NCI-H748 (cell line): ENCODE results near the gene HIPK2.

Experiments used
- DNase-seq: peaks from one replicate; lab custom pipeline; 2025; ENCODE audit not compliant: unreplicated experiment; lab: John Stamatoyannopoulos, UW

Gene HIPK2

DNA sequence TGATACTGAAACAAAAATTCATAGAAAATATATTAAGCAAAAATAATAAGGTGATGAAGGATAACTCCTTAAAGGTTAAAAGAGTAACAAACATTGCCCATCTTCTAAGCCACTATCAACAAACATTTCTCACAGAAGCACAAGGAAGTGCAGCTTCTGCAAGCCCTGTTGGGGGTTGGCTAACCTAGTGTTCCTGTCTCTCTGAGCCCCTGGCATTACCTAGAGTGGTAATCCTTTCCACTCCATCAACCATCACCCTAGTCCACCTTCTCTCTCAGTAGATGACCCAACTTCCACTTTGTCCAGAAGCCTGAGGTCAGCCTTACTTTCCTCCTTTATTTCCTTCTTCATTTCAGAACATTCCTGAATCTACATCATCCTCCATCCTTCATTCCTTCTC lies 59.7 kb downstream of the HIPK2 start:
- DNase-seq: no peak

DNA sequence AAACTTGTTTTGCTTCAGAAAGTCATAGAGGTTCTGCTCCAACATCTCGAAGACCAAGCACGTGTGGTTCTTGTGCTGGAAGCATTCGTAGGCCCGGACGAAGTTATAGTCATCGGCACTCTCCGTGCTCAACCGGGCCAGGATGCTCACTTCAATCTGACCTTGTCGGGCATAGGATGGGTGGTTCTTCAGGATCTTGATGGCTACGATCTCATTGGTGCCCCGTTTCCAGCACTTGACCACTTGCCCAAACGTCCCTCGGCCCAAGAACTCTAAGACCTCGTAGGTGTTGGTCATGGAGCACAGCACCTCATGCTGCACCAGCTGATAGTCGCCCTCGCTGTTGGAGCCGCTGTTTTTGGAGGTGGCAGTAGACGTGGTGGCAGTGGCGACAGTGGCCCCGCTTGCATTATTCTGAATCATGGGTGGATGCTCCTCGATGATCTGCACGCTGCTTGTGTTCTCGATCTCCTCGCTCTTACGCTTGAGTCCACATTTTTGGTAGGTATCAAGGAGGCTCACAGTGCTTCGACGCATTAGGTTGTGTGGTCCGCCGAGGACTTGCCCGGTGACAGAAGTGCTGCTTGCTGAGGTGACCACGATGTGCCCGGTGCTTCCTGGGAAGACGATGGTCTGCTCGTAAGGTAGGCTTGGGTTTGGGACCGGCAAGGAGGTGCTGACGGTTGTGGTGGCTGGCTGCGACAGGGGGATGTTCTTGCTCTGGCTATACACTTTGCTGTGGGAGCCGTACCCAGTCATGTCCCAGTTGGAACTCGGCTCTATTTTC lies 61.4 kb downstream of the HIPK2 start:
- DNase-seq: no peak

- no peak for DNase-seq
Observed at GRCh38 chr7:139715194-139715815, 62.5 kb downstream of the HIPK2 start.

- DNase-seq: no peak
Observed at GRCh38 chr7:139714163-139714901, 63.5 kb downstream of the HIPK2 start.

DNA sequence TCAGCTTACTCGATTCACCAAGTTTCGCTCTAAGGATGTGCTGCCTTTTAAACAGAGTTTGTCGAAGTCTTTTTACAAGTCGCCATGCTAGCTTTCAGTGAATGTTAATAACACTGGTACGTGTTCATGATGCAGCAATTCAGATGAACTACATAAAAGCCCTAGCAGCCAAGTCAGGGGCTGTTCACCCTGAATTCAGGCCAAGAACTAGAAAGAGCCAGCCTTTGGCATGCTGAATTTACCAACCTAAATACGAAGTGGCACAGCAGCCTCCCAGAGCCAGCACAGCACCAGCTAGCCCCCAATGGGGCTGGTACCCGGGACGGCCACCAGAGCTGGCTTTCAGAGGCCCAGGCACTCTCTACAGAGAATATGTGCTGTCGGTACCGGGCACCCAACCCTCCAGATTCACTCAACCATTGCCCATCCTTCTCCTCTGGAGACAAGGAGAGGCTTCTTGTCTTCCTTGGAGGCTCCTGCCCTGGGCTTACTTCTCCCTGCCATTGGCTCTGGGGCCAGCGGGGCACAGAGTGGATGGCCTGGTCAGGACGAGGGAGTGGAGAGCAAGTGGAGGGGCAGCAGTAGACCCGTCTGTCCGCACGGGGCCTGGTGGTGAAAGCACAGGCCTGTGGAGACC lies 64.2 kb downstream of the HIPK2 start:
- no peak for DNase-seq

DNA sequence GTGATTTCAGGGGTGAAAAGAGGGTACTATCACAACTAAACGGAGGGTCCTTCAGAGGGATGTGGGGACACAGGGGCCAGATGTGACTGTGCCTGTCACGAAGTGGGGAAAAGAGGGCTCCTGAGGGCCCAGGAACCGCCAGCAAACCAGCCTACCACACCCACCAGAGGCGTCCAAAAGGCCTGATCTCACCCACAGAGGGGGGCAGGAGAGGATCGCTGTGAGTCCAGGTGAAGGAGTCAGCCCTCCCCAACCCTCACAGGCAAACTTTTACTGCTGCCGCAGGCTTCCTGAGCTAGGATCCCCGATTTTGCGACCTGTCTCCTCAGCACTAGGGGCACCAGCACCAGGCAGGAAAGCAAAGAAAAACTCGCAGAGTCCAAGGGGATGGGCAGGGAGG lies 64.7 kb downstream of the HIPK2 start:
- DNase-seq: no peak

GRCh38 chr7:139711991-139712743 lies 65.6 kb downstream of the HIPK2 start:
- no peak for DNase-seq

- DNase-seq: no peak
Observed at GRCh38 chr7:139710036-139710435, 67.8 kb downstream of the HIPK2 start.

DNA sequence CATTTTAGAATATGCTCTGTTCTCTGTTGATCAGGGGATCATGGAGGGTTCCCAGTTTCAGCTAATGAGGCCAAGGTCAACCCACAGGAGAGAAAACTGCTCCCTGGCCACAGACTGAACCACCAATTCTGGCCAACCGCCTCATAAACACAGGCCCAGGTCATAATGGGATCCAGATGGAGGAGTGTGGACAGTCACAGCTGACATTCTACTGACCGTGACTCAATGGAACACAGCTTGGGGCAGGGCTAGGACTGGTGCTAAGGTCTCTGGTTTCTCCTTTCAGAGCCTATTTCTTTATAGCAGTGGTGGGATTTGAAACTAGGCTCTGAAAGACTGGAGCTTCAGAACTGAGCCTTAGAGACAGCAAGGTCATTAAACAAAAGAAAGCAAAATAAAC lies 68.3 kb downstream of the HIPK2 start:
- no peak for DNase-seq

DNA sequence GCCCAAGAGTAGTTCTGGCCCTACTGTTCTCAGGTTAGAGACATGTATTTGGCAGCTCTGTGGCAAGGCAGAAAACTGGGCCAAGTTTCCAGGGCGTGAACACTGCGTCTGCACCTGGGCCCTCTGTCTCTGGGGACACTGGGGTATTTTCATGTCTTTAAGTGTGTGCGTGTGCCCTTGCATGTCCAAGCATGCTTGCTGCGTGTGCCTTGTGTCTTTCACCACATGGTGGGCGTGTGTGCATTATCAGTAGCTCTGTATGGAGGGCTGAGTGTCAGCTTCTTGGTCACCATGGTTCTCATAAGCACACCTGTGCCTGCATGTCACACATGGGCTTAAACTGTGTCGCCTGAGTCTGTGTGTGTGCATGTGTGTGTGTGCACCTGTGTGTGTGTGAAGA lies 69.3 kb downstream of the HIPK2 start:
- DNase-seq: no peak

GRCh38 chr7:139706837-139707236 lies 71.0 kb downstream of the HIPK2 start:
- DNase-seq: no peak

- no peak for DNase-seq
Observed at GRCh38 chr7:139704308-139704879, 73.4 kb downstream of the HIPK2 start.

- no peak for DNase-seq
Observed at GRCh38 chr7:139703487-139704307, 74.1 kb downstream of the HIPK2 start.

DNA sequence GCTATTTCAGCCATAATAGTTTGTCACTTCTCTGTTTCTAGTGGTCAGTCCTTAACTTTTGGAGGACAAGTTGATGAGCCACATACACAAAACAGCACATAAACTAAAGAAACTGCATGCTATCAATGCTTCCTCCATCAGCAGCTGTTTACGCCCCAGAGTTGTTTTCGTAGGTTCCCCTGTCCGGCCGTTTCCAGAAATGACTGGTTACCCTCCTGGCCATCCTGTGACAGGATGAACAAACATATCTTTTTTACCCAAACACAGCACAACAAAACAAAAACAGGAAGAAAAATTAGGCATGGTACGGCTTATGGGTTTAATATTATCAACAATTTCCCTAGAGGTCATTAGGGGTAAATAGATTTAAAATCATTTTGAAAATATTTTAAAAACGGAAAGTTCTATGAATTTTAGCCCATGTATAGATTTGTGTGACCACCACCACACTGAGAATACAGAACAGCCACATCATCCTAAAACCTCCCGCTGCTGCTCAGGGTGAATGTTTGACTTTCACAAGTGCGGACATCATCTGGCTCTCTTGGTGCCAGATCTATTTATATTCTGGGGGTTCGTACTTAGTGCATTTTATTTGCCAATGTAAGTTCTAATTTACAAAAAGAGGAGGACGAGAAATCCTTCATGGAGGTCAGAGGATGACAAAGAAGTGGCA lies 74.8 kb downstream of the HIPK2 start:
- no peak for DNase-seq

DNA sequence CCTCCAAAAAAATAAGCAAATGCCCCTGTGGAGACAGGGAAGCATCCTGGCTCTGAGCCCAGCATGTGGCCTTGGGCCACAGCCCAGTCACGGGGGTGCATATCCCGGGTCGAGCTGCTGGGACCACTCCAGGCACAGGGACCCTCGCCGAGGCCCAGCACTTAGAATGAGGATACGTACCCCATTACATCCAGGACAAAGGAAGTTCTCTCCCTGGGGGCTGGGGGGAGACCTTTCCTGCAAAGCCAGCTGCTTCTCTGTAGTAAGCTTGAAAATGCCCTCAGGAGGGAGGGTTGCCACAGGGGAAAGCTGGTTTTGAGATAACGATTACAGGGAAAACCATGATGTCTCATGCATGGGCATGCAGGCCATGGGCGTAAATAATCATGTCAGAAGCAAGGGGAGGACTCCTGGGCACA lies 75.5 kb downstream of the HIPK2 start:
- no peak for DNase-seq

DNA sequence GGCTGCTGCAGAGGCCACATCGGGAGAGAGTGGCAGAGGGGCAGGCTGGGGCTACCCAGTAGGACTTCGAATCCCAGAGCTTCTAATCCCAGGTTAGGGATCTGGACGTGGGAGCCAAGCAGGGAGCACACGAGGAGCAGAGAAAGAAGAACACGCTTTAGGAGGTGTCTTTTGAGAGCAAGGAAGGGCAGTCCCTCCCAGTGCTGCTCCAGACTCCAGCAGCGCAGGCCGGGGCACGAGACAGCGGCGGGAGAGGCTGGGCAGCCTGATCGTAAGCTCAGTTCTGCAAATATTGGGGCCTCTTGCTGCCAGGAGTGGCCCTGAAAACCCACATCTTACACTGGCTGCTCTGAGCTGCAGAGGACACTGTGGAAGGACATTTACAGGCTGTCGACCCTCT lies 75.9 kb downstream of the HIPK2 start:
- DNase-seq: no peak

- DNase-seq: no peak
Observed at GRCh38 chr7:139700505-139701235, 77.1 kb downstream of the HIPK2 start.
